GM12801 (cell line): ENCODE measurements around the gene RIPOR2.

Source experiments
- TF ChIP-seq, protein P1 (sequence below): IDR thresholded peaks from one replicate; pipeline ENCODE4 v1.5.1; 2011; ENCODE audit warnings: control low read depth; ENCODE audit not compliant: insufficient read length; ENCODE audit errors: extremely low read depth

RIPOR2 gene, protein sequence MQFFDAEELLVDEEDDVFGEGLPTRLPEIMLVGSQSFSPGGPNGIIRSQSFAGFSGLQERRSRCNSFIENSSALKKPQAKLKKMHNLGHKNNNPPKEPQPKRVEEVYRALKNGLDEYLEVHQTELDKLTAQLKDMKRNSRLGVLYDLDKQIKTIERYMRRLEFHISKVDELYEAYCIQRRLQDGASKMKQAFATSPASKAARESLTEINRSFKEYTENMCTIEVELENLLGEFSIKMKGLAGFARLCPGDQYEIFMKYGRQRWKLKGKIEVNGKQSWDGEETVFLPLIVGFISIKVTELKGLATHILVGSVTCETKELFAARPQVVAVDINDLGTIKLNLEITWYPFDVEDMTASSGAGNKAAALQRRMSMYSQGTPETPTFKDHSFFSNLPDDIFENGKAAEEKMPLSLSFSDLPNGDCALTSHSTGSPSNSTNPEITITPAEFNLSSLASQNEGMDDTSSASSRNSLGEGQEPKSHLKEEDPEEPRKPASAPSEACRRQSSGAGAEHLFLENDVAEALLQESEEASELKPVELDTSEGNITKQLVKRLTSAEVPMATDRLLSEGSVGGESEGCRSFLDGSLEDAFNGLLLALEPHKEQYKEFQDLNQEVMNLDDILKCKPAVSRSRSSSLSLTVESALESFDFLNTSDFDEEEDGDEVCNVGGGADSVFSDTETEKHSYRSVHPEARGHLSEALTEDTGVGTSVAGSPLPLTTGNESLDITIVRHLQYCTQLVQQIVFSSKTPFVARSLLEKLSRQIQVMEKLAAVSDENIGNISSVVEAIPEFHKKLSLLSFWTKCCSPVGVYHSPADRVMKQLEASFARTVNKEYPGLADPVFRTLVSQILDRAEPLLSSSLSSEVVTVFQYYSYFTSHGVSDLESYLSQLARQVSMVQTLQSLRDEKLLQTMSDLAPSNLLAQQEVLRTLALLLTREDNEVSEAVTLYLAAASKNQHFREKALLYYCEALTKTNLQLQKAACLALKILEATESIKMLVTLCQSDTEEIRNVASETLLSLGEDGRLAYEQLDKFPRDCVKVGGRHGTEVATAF

GRCh38 chr6:24935366-24936152 is at the start of gene RIPOR2:
RIPOR2 (minus strand) TSS chr6:24935960; CDS start chr6:24935898, 62 bp downstream.
- TF ChIP-seq, protein P1, sequence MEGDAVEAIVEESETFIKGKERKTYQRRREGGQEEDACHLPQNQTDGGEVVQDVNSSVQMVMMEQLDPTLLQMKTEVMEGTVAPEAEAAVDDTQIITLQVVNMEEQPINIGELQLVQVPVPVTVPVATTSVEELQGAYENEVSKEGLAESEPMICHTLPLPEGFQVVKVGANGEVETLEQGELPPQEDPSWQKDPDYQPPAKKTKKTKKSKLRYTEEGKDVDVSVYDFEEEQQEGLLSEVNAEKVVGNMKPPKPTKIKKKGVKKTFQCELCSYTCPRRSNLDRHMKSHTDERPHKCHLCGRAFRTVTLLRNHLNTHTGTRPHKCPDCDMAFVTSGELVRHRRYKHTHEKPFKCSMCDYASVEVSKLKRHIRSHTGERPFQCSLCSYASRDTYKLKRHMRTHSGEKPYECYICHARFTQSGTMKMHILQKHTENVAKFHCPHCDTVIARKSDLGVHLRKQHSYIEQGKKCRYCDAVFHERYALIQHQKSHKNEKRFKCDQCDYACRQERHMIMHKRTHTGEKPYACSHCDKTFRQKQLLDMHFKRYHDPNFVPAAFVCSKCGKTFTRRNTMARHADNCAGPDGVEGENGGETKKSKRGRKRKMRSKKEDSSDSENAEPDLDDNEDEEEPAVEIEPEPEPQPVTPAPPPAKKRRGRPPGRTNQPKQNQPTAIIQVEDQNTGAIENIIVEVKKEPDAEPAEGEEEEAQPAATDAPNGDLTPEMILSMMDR, result no peak

GRCh38 chr6:24985323-24985722 is 49.6 kb upstream of the RIPOR2 start:
- TF ChIP-seq, protein P1, result no peak

- TF ChIP-seq, protein P1, result no peak
Measured at GRCh38 chr6:24982231-24982630, 46.5 kb upstream of the RIPOR2 start.

- TF ChIP-seq, protein P1, result no peak
Measured at GRCh38 chr6:24981386-24981760, 45.6 kb upstream of the RIPOR2 start.

DNA sequence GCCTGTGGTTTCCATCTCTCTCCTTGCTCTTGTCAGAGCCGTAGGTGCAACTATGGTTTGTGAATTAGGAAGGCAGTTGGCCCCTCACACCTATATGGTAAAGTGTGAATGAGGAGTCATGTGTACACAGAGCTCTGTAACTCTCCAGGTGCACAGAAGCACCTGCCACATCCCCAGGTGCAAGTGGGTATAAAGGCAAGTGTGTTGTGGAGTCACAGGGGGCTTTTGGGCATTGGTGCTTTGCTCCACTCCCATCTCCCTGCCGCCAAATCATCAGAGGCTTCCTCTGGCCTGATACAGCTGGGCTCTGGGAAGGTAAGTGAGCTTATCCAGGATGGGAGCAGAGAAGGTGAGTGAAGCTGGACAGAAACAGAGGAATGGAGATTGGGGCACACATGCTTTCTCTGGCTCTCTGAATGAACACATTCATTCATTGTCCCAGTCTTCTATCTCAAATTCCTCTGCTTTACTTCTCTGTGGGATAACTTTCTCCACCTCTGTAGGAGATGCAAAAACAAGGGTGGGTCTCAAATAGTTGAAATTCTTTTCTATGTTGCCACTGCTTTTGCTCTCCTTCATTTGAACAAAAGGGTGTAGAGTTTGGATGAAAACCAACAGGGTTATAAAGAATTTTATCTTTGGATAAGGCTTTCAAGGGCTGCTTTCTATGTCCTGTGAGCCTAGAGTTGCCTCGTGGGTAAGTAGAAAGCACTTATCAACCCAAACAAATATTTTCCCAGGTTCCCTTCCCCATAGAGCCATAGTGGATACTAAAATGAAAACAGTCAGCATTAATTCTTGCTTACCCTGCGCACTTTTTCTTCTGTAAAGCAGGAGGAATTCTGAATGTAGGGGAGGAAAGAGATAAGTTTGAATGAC is 45.0 kb upstream of the RIPOR2 start:
- TF ChIP-seq, protein P1, result no peak

- TF ChIP-seq, protein P1, result no peak
Measured at GRCh38 chr6:24979176-24979575, 43.4 kb upstream of the RIPOR2 start.
